ENCODE data around the gene LRRC30. TPM values are rescaled to one million over a fixed set of nuclear protein-coding genes. Genes with fewer than 3 reads are reported as not detected.

The LRRC30 gene
- total RNA-seq, 1 donor from 2014 or later, result not detected

- H3K27ac ChIP-seq (replicated peaks), result no peak overlapping the region
- H3K9me3 ChIP-seq (replicated peaks), result no peaks in the 10 kb centered on the region
- H3K27me3 ChIP-seq (ENCODE audit: low read depth), result no peaks in the 10 kb centered on the region
- peaks cover 32% of the 10 kb centered on the region for H3K4me1 ChIP-seq
- no peaks in the 10 kb centered on the region for H3K36me3 ChIP-seq
- no peak for DNase-seq
- H3K4me3 ChIP-seq, result no peak overlapping the region
- intact Hi-C loops (cut with micrococcal nuclease), result no loop called here
- no peak for TF ChIP-seq CTCF (IDR thresholded peaks at IDR 0.05; ENCODE audit: borderline replicate concordance)
Measured at GRCh38 chr18:7236933-7237332, 6.0 kb downstream of the LRRC30 start.

- DNase-seq, result no peak
- TF ChIP-seq CTCF (IDR thresholded peaks at IDR 0.05; ENCODE audit: borderline replicate concordance), result no peak
- H3K4me1 ChIP-seq, result peaks cover 25% of the 10 kb centered on the region
- H3K27ac ChIP-seq (replicated peaks), result peak overlapping the region; percentile 9
- no peak overlapping the region for H3K4me3 ChIP-seq
- no peaks in the 10 kb centered on the region for H3K27me3 ChIP-seq (ENCODE audit: low read depth)
- H3K9me3 ChIP-seq (replicated peaks), result no peaks in the 10 kb centered on the region
- intact Hi-C loops (cut with micrococcal nuclease), result no loop called here
- no peaks in the 10 kb centered on the region for H3K36me3 ChIP-seq
Measured at GRCh38 chr18:7237673-7238272, 6.9 kb downstream of the LRRC30 start.

- Histone ChIP-seq H3K27ac (replicated peaks) (no peak overlapping the region), H3K27me3 (ENCODE audit: low read depth) (no peaks in the 10 kb centered on the region), H3K4me3 (no peak overlapping the region), H3K36me3 (no peaks in the 10 kb centered on the region), H3K4me1 (peaks cover 2% of the 10 kb centered on the region), H3K9me3 (replicated peaks) (no peaks in the 10 kb centered on the region)
- intact Hi-C loops (cut with micrococcal nuclease), result no loop called here
- DNase-seq, result no peak
- no peak for TF ChIP-seq CTCF (IDR thresholded peaks at IDR 0.05; ENCODE audit: borderline replicate concordance)
Measured at GRCh38 chr18:7242926-7243325, 12.0 kb downstream of the LRRC30 start.

- Histone ChIP-seq H3K36me3 (no peaks in the 10 kb centered on the region), H3K9me3 (replicated peaks) (no peaks in the 10 kb centered on the region), H3K27ac (replicated peaks) (no peak overlapping the region), H3K4me3 (no peak overlapping the region), H3K27me3 (ENCODE audit: low read depth) (no peaks in the 10 kb centered on the region), H3K4me1 (peaks cover 26% of the 10 kb centered on the region)
- no peak for TF ChIP-seq CTCF (IDR thresholded peaks at IDR 0.05; ENCODE audit: borderline replicate concordance)
- intact Hi-C loops (cut with micrococcal nuclease), result no loop called here
- DNase-seq, result no peak
Measured at GRCh38 chr18:7248877-7249276, 18.0 kb downstream of the LRRC30 start.

- no peaks in the 10 kb centered on the region for H3K27me3 ChIP-seq (ENCODE audit: low read depth)
- no peak overlapping the region for H3K4me3 ChIP-seq
- no peak for DNase-seq
- TF ChIP-seq CTCF (IDR thresholded peaks at IDR 0.05; ENCODE audit: borderline replicate concordance), result no peak
- peaks cover 43% of the 10 kb centered on the region for H3K4me1 ChIP-seq
- intact Hi-C loops (cut with micrococcal nuclease), result no loop called here
- H3K9me3 ChIP-seq (replicated peaks), result no peaks in the 10 kb centered on the region
- no peak overlapping the region for H3K27ac ChIP-seq (replicated peaks)
- H3K36me3 ChIP-seq, result no peaks in the 10 kb centered on the region
Measured at GRCh38 chr18:7254163-7254562, 23.3 kb downstream of the LRRC30 start.
